KG1 (cell line): Measurements from ENCODE around the gene PCDH15.
"Not testable (repeated sequence)": the region's sequence is repeated elsewhere in the genome, so short reads cannot be mapped to it uniquely, and the experiment has no call there.

Source experiments
- DNase-seq: peaks from one replicate; lab custom pipeline; 2025; lab: John Stamatoyannopoulos, UW

PCDH15 gene

GRCh38 chr10:54554028-54554427 lies 247.0 kb downstream of the PCDH15 start:
- no peak for DNase-seq

GRCh38 chr10:54550016-54550415 lies 251.0 kb downstream of the PCDH15 start:
- no peak for DNase-seq

GRCh38 chr10:54531296-54531695 lies 269.7 kb downstream of the PCDH15 start:
- DNase-seq, result no peak

GRCh38 chr10:54530299-54530698 lies 270.7 kb downstream of the PCDH15 start:
- DNase-seq, result no peak

- DNase-seq, result no peak
These were observed 275.2 kb downstream of the PCDH15 start for GRCh38 chr10:54525816-54526215.

GRCh38 chr10:54515244-54515643 lies 285.8 kb downstream of the PCDH15 start:
- not testable (repeated sequence) for DNase-seq

- no peak for DNase-seq
These were observed 297.2 kb downstream of the PCDH15 start for GRCh38 chr10:54503863-54504262.

- no peak for DNase-seq
These were observed 299.1 kb downstream of the PCDH15 start for GRCh38 chr10:54501929-54502328.

- DNase-seq, result no peak
These were observed 304.2 kb downstream of the PCDH15 start for GRCh38 chr10:54496852-54497251.

GRCh38 chr10:54487743-54488142 lies 313.3 kb downstream of the PCDH15 start:
- DNase-seq, result no peak

GRCh38 chr10:54485971-54486370 lies 315.1 kb downstream of the PCDH15 start:
- DNase-seq, result no peak

GRCh38 chr10:54484186-54484585 lies 316.8 kb downstream of the PCDH15 start:
- DNase-seq, result no peak

GRCh38 chr10:54478601-54479000 lies 322.4 kb downstream of the PCDH15 start:
- no peak for DNase-seq

GRCh38 chr10:54477738-54478137 lies 323.3 kb downstream of the PCDH15 start:
- no peak for DNase-seq

- no peak for DNase-seq
These were observed 330.8 kb downstream of the PCDH15 start for GRCh38 chr10:54470324-54470631.

GRCh38 chr10:54469587-54470323 lies 331.3 kb downstream of the PCDH15 start:
- DNase-seq, result no peak

- DNase-seq, result no peak
These were observed 346.8 kb downstream of the PCDH15 start for GRCh38 chr10:54454271-54454670.

- no peak for DNase-seq
These were observed 352.0 kb downstream of the PCDH15 start for GRCh38 chr10:54449056-54449455.

GRCh38 chr10:54444170-54444569 lies 356.9 kb downstream of the PCDH15 start:
- DNase-seq, result no peak

GRCh38 chr10:54441275-54441674 lies 359.8 kb downstream of the PCDH15 start:
- no peak for DNase-seq

GRCh38 chr10:54434782-54435181 lies 366.2 kb downstream of the PCDH15 start:
- no peak for DNase-seq

- no peak for DNase-seq
These were observed 385.5 kb downstream of the PCDH15 start for GRCh38 chr10:54415483-54415882.

GRCh38 chr10:54402576-54402975 lies 398.5 kb downstream of the PCDH15 start:
- DNase-seq, result no peak

GRCh38 chr10:54396031-54396430 lies 405.0 kb downstream of the PCDH15 start:
- DNase-seq, result no peak
